OCI-LY1 (cell line): ENCODE results near the gene MGST3.

Experiments used
- H2AFZ ChIP-seq: fragments of 200-600 bp; sonication (generic), shearing (Covaris generic); 2 replicates; pipeline ENCODE4 v1.6.0; 2014; ENCODE audit warnings: antibody characterized with exemption, mild to moderate bottlenecking, low read length
- H3F3A ChIP-seq: fragments of 200-600 bp; sonication (generic), shearing (Covaris generic); 2 replicates; pipeline ENCODE4 v1.6.0; 2014; ENCODE audit warnings: mild to moderate bottlenecking, antibody characterized with exemption, low read length, moderate library complexity; ENCODE audit not compliant: insufficient read depth
- H3K27ac ChIP-seq: fragments of 200-600 bp; sonication (generic); 2 replicates; pipeline ENCODE4 v1.5.1; 2014; ENCODE audit warnings: low read length, mixed run types, mild to moderate bottlenecking, low read depth; ENCODE audit not compliant: poor library complexity, severe bottlenecking
- H3K27me3 ChIP-seq: fragments of 200-600 bp; sonication (generic); 2 replicates; pipeline ENCODE4 v1.6.0; 2014; ENCODE audit warnings: antibody characterized with exemption, mild to moderate bottlenecking, low read length, moderate library complexity; ENCODE audit not compliant: insufficient read depth
- H3K36me3 ChIP-seq: fragments of 200-600 bp; sonication (generic); 2 replicates; pipeline ENCODE4 v1.6.1; 2014; ENCODE audit warnings: mild to moderate bottlenecking, antibody characterized with exemption, low read length, moderate library complexity, mixed read lengths; ENCODE audit not compliant: insufficient read depth
- H3K4me1 ChIP-seq: fragments of 200-600 bp; sonication (generic); 2 replicates; pipeline ENCODE4 v1.5.1; 2014; ENCODE audit warnings: mild to moderate bottlenecking, low read length, moderate library complexity; ENCODE audit not compliant: insufficient read depth, severe bottlenecking
- H3K4me2 ChIP-seq: fragments of 200-600 bp; sonication (generic), shearing (Covaris generic); 2 replicates; pipeline ENCODE4 v1.6.1; 2014; ENCODE audit warnings: low read length
- H3K4me3 ChIP-seq: fragments of 200-600 bp; sonication (generic); 2 replicates; pipeline ENCODE4 v1.5.1; 2014; ENCODE audit warnings: low read length, low read depth, mild to moderate bottlenecking, mixed read lengths; ENCODE audit not compliant: poor library complexity, severe bottlenecking
- H3K79me2 ChIP-seq: fragments of 200-600 bp; shearing (Covaris generic); 2 replicates; pipeline ENCODE4 v1.6.1; 2016; ENCODE audit warnings: mixed run types, low read length, mixed read lengths; ENCODE audit not compliant: insufficient read depth
- H3K9ac ChIP-seq: fragments of 200-600 bp; sonication (generic), shearing (Covaris generic); 2 replicates; pipeline ENCODE4 v1.6.1; 2014; ENCODE audit warnings: mild to moderate bottlenecking, low read length, mixed read lengths
- H3K9me2 ChIP-seq: fragments of 200-600 bp; sonication (generic), shearing (Covaris generic); 2 replicates; pipeline ENCODE4 v1.6.1; 2014; ENCODE audit warnings: low read depth, mild to moderate bottlenecking, low read length, mixed read lengths
- H3K9me3 ChIP-seq: fragments of 200-600 bp; shearing (Covaris generic); 2 replicates; pipeline ENCODE4 v1.6.1; 2014; ENCODE audit warnings: low read length, mixed read lengths
- H4K20me1 ChIP-seq: fragments of 200-600 bp; sonication (generic), shearing (Covaris generic); 2 replicates; pipeline ENCODE4 v1.6.0; 2016; ENCODE audit warnings: mild to moderate bottlenecking, low read length; ENCODE audit not compliant: insufficient read depth
- EZH2 ChIP-seq: fragments of 200-600 bp; sonication (generic), shearing (Covaris generic); IDR thresholded peaks from 2 replicates; pipeline ENCODE4 v1.8.0; 2017; ENCODE audit warnings: borderline replicate concordance, mixed run types, mild to moderate bottlenecking, antibody characterized with exemption, low read length, moderate library complexity, mixed read lengths
- TF ChIP-seq, protein P1 (sequence below): fragments of 200-600 bp; sonication (generic), shearing (Covaris generic); IDR thresholded peaks from 2 replicates; pipeline ENCODE4 v1.5.1; 2017; ENCODE audit warnings: mild to moderate bottlenecking, antibody characterized with exemption, low read length, moderate library complexity, mixed read lengths

The MGST3 gene

DNA sequence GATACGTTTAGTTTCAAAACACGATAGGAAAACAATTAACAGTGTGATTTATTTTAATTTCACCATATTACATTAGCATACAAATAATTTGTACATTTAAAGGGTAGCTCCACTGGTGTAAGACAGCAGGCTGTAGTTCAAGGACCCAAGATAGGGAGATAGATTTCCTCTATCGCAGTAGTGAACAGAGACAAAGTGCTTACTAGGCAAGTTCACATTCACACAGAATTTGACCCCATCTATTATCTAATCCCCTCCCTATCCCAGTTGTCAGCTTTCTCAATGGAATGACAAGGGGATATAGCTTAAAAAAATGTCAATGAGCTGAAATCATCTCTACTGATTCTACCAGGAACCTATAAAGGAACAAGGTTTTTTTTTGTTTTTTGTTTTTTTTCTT lies 31.2 kb downstream of the MGST3 start:
- peaks cover 62% of the 10 kb centered on the region for H3K36me3 ChIP-seq
- H3K27me3 ChIP-seq: no peaks in the 10 kb centered on the region
- H3K4me3 ChIP-seq: no peak overlapping the region
- no peaks in the 10 kb centered on the region for H3F3A ChIP-seq
- H3K9me2 ChIP-seq: no peaks in the 10 kb centered on the region
- H4K20me1 ChIP-seq: no peaks in the 10 kb centered on the region
- H3K4me2 ChIP-seq: no peak overlapping the region
- no peaks in the 10 kb centered on the region for H3K9me3 ChIP-seq
- H3K4me1 ChIP-seq: no peaks in the 10 kb centered on the region
- no peak overlapping the region for H3K9ac ChIP-seq
- H2AFZ ChIP-seq: no peak overlapping the region
- no peak for TF ChIP-seq EZH2
- TF ChIP-seq, protein P1, sequence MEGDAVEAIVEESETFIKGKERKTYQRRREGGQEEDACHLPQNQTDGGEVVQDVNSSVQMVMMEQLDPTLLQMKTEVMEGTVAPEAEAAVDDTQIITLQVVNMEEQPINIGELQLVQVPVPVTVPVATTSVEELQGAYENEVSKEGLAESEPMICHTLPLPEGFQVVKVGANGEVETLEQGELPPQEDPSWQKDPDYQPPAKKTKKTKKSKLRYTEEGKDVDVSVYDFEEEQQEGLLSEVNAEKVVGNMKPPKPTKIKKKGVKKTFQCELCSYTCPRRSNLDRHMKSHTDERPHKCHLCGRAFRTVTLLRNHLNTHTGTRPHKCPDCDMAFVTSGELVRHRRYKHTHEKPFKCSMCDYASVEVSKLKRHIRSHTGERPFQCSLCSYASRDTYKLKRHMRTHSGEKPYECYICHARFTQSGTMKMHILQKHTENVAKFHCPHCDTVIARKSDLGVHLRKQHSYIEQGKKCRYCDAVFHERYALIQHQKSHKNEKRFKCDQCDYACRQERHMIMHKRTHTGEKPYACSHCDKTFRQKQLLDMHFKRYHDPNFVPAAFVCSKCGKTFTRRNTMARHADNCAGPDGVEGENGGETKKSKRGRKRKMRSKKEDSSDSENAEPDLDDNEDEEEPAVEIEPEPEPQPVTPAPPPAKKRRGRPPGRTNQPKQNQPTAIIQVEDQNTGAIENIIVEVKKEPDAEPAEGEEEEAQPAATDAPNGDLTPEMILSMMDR: no peak
- no peak overlapping the region for H3K27ac ChIP-seq
- no peaks in the 10 kb centered on the region for H3K79me2 ChIP-seq

DNA sequence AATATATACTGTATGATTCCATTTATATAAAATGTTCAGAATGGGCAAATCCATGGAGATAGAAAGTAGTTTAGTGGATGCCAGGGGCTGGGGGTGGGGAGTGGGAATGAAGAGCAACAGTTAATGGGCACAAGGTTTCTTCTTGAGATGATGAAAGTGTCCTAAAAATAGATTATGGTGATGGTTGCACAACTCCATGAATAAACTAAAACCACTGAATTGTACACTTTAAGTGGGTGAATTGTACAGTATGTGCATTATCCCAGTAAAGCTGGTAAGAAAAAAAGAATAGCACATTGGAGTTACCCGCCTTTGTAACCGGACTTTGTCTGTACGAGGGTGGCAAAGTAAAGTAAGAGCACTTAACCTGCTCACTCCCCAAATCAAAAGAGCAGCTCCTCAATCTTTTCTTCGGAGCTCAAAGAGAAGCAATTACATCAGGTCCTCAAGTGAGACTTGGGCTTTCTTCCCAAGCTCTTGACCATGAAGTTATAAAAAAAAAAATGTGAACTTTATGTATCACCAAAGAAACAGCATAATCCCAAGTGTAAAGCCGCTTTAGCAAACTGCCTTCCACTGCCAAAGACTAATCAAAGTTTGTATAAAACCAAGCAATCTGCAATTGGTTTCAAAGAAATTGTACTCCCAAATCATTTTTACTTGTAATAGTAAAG lies 35.3 kb downstream of the MGST3 start:
- Histone ChIP-seq H3K4me2 (no peak overlapping the region), H3K9me2 (no peaks in the 10 kb centered on the region), H3F3A (no peaks in the 10 kb centered on the region), H3K4me3 (no peak overlapping the region), H2AFZ (no peak overlapping the region), H3K36me3 (peaks cover 88% of the 10 kb centered on the region), H3K9ac (no peak overlapping the region), H3K27ac (no peak overlapping the region), H4K20me1 (no peaks in the 10 kb centered on the region), H3K27me3 (no peaks in the 10 kb centered on the region), H3K79me2 (no peaks in the 10 kb centered on the region), H3K4me1 (no peaks in the 10 kb centered on the region), H3K9me3 (no peaks in the 10 kb centered on the region)
- TF ChIP-seq EZH2: no peak
- TF ChIP-seq, protein P1: no peak

DNA sequence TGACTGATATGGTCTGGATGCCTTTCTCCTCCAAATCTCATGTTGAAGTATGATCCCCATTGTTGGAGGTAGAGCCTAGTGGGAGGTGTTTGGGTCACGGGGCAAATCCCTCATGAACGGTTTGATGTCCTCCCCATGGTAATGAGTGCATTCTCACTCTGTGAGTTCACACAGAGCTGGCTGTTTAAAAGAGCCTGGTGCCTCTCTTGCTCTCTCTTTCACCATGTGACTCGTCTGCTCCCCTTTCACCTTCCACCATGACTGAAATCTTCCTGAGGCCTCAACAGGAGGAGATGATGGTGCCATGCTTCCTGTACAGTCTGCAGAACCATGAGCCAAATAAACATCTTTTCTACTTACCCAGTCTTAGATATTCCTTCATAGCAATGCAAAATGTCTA lies 37.1 kb downstream of the MGST3 start:
- TF ChIP-seq, protein P1: no peak
- TF ChIP-seq EZH2: no peak
- Histone ChIP-seq H3K4me3 (no peak overlapping the region), H3K4me1 (no peaks in the 10 kb centered on the region), H2AFZ (no peak overlapping the region), H3K79me2 (no peaks in the 10 kb centered on the region), H3K9ac (no peak overlapping the region), H3K36me3 (peaks cover 87% of the 10 kb centered on the region), H4K20me1 (no peaks in the 10 kb centered on the region), H3K9me3 (no peaks in the 10 kb centered on the region), H3K9me2 (no peaks in the 10 kb centered on the region), H3K27ac (no peak overlapping the region), H3K4me2 (no peak overlapping the region), H3F3A (no peaks in the 10 kb centered on the region), H3K27me3 (no peaks in the 10 kb centered on the region)
